Stimulated activated CD8-positive, alpha-beta memory T cell treated with anti-CD3 and anti-CD28 coated beads, Interleukin-7, amount 100 ng/mL, for 4 hours (primary cell): ENCODE measurements around the gene PLAA.

Experiments used
- DNase-seq, 2 donors: peaks; one replicate each; pipeline ENCODE4 v3.0.0-alpha.2; 2020; ENCODE audit warnings: low read depth in 2 of 2

The PLAA gene

GRCh38 chr9:26946753-26947727, at the start of gene PLAA:
Gene PLAA, minus strand, starts transcription at chr9:26947242. Its CDS starts 197 bp downstream, at chr9:26947045.
- peak; percentile 68 to 80 for DNase-seq

GRCh38 chr9:26995810-26996209, 48.8 kb upstream of the PLAA start:
- no peak for DNase-seq

DNA sequence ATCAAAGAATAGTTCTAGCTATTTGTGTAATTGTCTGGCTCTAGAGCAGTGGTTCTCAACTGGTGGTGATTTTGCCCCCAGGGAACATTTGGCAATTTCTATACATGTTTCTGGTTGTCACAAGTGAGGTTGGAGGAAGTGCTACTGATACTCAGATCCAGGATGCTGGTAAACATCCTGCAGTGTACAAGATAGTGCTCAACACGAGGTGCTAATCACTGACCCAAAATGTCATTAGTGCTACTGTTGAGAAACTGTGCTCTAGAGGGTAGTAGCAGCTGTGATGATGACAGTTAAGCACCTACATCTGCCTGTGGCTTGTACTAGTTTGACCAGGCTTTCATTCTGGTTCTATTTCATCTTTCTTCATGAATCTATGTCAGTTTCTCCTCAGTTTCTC, 36.3 kb upstream of the PLAA start:
- DNase-seq, result no peak

GRCh38 chr9:26975728-26976707, 29.0 kb upstream of the PLAA start:
- no peak for DNase-seq

GRCh38 chr9:26974927-26975326, 27.9 kb upstream of the PLAA start:
- no peak for DNase-seq

GRCh38 chr9:26973989-26974388, 26.9 kb upstream of the PLAA start:
- no peak for DNase-seq

GRCh38 chr9:26971721-26972120, 24.7 kb upstream of the PLAA start:
- DNase-seq, result no peak

DNA sequence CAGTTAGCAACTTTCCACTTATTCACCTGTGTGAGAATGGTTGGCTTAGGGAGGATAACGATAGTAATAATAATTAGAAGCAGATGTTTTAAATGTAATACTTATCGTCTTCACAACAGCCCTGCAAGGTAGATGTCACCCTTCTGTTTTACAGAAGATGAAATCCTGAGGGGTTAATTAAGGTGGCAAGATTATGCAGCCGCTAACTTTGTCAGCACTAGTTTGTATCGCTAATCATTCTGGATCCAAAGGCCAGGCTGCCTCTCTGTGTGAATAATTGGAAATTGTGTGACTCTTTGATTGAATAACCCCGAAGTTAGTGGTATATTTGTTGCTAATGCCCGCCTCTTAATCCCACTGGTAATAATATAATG, 9.8 kb upstream of the PLAA start:
- DNase-seq, result no peak

DNA sequence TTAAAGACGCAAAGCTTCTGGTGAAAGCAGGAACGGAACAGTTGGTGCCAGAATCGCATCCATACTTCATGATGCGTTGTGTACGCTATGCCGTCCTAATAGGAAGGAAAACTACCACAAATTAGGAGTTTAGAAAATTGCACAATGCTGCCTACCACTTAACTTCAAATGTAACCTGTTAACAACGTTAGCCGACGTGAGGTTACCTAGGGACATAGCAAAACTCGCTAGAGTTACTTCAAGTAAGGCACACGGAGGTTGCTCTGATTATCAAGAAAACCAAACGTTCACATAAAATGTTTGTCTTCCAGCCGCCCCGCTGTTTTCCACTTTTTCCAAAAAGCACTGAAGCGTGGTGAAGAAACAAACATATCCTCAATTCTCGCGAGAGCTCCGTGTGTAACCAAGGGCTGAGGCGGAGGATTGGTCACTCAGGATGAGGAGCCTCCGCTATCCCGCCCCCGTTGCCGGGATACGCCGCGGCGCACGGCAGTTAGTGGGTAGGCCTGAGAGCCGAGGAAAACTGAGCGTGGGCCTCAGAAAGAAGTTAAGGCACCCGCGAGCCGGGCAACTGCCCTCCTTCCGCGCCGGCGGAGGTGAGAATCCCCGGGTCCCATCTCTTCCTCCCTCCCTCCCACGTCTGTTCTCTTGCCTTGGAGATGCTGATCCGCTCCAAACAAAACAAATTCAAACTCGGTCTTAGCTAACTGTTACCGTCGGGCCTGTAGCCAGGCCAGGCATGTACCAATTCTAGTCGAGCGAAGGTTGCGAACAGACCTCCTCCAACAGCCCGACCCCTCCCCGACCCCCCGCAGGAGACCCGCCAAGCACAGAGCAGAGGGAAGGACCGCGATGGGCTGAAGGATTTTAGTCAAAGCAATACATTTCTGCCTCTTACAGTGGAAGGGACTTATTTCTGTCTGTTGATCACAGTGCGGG, 9.1 kb upstream of the PLAA start, which contains the start of gene IFT74:
IFT74 (plus strand) TSS at position 492 of the 939 bp plus-strand sequence. CDS start 5,556 bp downstream, outside the sequence.
- peak; percentile 88 to 91 for DNase-seq

GRCh38 chr9:26955222-26955903, 8.3 kb upstream of the PLAA start:
- no peak for DNase-seq

GRCh38 chr9:26954050-26954508, 7.0 kb upstream of the PLAA start:
- no peak for DNase-seq

DNA sequence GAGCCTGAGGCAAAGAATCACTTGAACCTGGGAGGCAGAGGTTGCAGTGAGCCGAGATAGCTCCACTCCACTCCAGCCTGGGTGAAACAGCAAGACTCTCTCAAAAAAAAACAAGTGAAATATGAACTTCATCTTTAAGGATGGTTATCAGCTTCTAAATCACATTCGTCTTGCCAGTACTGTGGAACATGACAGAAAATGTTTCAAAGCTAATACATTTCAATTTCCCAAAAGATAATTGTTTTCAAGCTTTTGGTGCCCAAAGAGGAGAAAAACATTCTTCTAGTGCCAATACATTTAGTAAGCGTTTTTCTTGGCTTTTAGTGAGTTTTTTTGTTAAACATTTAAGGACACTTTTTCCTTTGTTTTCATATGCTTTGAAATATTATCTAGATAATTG, 4.8 kb upstream of the PLAA start:
- DNase-seq, result no peak

- DNase-seq, result no peak
Measured at GRCh38 chr9:26950521-26950920, 3.5 kb upstream of the PLAA start.

DNA sequence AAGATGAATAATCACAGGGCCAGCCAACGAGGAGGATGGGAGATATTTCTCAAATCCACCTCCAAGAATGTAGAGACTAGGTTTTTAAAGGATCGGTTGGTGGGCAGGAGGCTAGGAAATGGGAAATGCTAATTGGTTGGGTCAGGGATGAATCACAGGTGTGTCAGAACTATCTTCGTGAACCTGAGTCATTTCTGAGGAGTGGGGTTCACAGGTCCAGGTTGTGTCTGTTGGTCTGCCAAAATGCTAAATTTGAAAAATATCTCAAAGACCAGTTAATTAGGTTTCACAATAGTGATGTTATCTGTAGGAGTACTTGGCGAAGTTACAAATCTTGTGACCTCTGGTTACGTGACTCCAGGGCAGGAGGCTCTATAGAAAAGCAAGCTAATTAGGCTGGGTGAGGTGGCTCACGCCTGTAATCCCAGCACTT, 2.6 kb upstream of the PLAA start:
- no peak for DNase-seq

DNA sequence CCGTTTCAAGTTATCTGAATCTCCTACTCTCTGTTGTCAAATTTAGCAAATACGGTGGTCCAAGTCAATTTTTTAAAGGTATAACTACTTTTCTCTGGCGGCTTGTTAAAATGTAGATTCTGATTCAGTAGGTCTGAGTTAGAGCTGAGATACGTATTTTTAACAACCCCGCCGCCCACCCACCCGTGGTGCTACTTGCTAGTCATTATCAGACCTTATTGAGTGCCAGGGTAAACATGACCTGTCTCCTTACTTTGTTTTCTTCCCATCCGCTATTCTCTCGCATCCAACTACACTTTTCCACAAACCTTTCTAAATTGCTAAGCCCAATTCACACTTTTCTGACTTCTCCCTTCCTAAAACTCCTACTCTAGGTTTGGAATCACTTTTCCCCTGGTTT, 694 bp upstream of the PLAA start:
- DNase-seq, result no peak

- no peak for DNase-seq
Measured at GRCh38 chr9:26945591-26945990, 1.5 kb downstream of the PLAA start.

DNA sequence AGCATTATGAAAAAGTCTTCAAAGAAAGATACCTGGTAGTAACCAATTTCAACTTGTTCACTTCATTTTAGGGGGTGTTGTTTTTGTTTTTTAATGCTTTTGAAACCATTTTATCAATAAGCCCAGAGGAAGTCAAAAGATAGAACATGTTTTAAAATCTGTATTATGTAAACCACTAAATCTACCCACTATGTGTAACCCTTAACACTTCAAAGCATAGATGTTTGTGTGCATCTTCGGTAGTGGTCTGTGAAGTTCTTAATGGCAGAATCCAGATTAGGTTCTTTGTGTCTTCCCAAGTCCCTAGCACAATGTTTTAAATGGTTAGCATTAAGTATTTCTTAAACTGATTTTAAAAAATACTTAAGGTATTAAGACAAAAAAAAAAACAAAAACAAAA, 6.3 kb downstream of the PLAA start:
- DNase-seq, result no peak

DNA sequence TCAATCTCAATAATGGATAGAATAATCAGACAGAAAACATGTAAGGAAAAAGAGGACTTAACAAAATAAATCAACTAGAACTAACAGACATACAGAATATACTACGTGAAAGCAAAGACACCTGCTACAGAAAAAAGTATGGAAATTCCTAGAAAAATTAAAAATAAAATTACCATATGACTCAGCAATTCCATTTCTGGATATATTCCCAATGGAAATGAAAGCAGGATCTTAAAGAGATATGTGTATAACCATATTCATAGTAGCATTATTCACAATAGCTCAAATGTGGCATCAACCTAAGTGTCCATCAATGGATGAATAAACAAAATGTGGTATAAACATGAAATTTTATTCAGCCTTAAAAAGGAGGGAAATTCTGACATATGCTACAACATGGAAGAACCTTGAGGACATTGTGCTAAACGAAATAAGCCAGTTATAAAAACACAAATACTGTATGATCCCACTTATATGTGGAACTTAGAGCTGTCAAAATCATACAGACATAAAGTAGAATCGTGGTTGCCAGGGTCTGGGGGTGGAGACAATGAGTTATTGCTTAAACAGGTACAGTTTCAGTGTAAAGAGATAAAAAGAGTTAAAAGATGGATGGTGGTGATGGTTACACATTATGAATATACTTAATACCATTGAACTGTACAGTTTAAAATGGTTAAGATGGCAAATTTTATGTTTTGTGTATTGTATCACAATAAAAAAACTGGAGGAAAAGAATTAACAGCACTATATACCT, 6.9 kb downstream of the PLAA start:
- no peak for DNase-seq

GRCh38 chr9:26937816-26938371, 9.1 kb downstream of the PLAA start:
- DNase-seq, result no peak
